KMS-11 (cell line): ENCODE measurements around the gene NBAS.

Experiments
- H2AFZ ChIP-seq: fragments of 200-600 bp; sonication (generic); 2 replicates; pipeline ENCODE4 v1.6.1; 2016; ENCODE audit warnings: antibody characterized with exemption, mixed run types, low read depth
- H3K27ac ChIP-seq: fragments of 200-600 bp; sonication (generic); 2 replicates; pipeline ENCODE4 v1.6.1; 2016; ENCODE audit warnings: mild to moderate bottlenecking, mixed run types
- H3K27me3 ChIP-seq: fragments of 200-600 bp; sonication (generic); 2 replicates; pipeline ENCODE4 v1.6.1; 2017; ENCODE audit warnings: mild to moderate bottlenecking, low read depth, mixed run types, moderate library complexity; ENCODE audit not compliant: insufficient read depth
- H3K36me3 ChIP-seq: fragments of 200-600 bp; sonication (generic); 2 replicates; pipeline ENCODE4 v1.6.1; 2017; ENCODE audit warnings: mild to moderate bottlenecking, mixed run types; ENCODE audit not compliant: insufficient read depth
- H3K4me1 ChIP-seq: fragments of 200-600 bp; sonication (generic); 2 replicates; pipeline ENCODE4 v1.6.1; 2016; ENCODE audit warnings: mild to moderate bottlenecking, low read depth, mixed run types; ENCODE audit not compliant: poor library complexity, severe bottlenecking
- H3K4me2 ChIP-seq: fragments of 200-600 bp; sonication (generic); 2 replicates; pipeline ENCODE4 v1.7.0; 2016; ENCODE audit warnings: mild to moderate bottlenecking, mixed run types
- H3K4me3 ChIP-seq: fragments of 200-600 bp; sonication (generic); IDR thresholded peaks from 2 replicates; pipeline ENCODE4 v1.6.1; 2017; ENCODE audit warnings: low read depth, low read length, mixed read lengths; ENCODE audit not compliant: insufficient read depth
- H3K79me2 ChIP-seq: fragments of 200-600 bp; sonication (generic); 2 replicates; pipeline ENCODE4 v1.6.1; 2016; ENCODE audit warnings: low read depth, mixed run types; ENCODE audit not compliant: insufficient read depth
- H3K9ac ChIP-seq: fragments of 200-600 bp; sonication (generic); 2 replicates; pipeline ENCODE4 v1.6.1; 2016; ENCODE audit warnings: mild to moderate bottlenecking, mixed run types
- H4K20me1 ChIP-seq: fragments of 200-600 bp; sonication (generic); 2 replicates; pipeline ENCODE4 v1.6.1; 2016; ENCODE audit warnings: mild to moderate bottlenecking, mixed run types; ENCODE audit not compliant: insufficient read depth
- TF ChIP-seq, protein P1 (sequence below): fragments of 200-600 bp; sonication (generic); conservative IDR thresholded peaks from 2 replicates; pipeline ENCODE4 v1.6.1; 2017; ENCODE audit warnings: low read depth, mild to moderate bottlenecking, antibody characterized with exemption, low read length, moderate library complexity, mixed read lengths

NBAS gene

DNA sequence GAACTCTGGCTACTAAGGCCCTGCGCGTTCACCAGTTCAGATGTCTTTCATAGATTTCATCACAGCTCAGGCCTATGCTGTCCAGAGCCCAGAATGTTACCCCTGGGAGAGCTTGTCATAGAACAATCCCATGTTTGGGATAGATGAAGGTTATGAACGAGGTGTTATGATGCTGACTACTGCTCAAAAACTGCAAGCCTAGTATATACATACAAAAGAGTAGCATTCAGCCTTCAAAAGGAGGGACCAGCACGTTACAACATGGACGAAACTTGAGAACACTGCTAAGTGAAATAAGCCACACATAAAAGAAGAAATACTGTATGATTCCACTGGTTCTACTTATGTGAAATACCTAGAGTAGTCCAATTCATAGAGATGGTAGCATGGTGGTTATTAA lies 401.9 kb downstream of the NBAS start:
- H2AFZ ChIP-seq = no peak overlapping the region
- no peaks in the 10 kb centered on the region for H3K79me2 ChIP-seq
- H3K9ac ChIP-seq = no peak overlapping the region
- H3K4me1 ChIP-seq = no peaks in the 10 kb centered on the region
- H3K27me3 ChIP-seq = no peaks in the 10 kb centered on the region
- H3K36me3 ChIP-seq = no peaks in the 10 kb centered on the region
- H4K20me1 ChIP-seq = no peaks in the 10 kb centered on the region
- H3K4me3 ChIP-seq = no peak overlapping the region
- TF ChIP-seq, protein P1, sequence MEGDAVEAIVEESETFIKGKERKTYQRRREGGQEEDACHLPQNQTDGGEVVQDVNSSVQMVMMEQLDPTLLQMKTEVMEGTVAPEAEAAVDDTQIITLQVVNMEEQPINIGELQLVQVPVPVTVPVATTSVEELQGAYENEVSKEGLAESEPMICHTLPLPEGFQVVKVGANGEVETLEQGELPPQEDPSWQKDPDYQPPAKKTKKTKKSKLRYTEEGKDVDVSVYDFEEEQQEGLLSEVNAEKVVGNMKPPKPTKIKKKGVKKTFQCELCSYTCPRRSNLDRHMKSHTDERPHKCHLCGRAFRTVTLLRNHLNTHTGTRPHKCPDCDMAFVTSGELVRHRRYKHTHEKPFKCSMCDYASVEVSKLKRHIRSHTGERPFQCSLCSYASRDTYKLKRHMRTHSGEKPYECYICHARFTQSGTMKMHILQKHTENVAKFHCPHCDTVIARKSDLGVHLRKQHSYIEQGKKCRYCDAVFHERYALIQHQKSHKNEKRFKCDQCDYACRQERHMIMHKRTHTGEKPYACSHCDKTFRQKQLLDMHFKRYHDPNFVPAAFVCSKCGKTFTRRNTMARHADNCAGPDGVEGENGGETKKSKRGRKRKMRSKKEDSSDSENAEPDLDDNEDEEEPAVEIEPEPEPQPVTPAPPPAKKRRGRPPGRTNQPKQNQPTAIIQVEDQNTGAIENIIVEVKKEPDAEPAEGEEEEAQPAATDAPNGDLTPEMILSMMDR = no peak
- H3K4me2 ChIP-seq = no peak overlapping the region
- no peak overlapping the region for H3K27ac ChIP-seq

DNA sequence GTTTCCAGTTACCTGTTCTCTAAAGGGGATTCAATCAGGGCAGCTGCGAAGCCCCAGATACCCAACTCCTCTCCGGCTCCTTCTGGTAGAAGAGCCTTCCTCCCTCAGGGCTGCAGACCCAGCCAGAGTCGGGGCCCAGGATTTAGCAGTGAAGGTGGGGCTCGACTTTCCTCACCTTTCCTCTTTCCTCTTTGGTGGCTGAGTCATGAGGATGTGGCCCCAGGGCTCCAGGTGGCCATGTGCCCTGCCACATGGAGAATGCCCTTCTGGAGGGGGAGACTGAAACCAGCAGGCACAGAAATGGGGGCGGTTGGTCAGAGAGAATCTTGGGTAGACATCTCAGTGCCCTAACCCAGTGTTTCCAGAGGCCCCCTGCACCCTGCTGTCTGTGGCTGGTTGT lies 402.6 kb downstream of the NBAS start:
- H3K4me2 ChIP-seq = no peak overlapping the region
- H3K9ac ChIP-seq = no peak overlapping the region
- no peaks in the 10 kb centered on the region for H3K27me3 ChIP-seq
- H4K20me1 ChIP-seq = no peaks in the 10 kb centered on the region
- H3K4me1 ChIP-seq = no peaks in the 10 kb centered on the region
- no peaks in the 10 kb centered on the region for H3K36me3 ChIP-seq
- H2AFZ ChIP-seq = no peak overlapping the region
- H3K79me2 ChIP-seq = no peaks in the 10 kb centered on the region
- no peak overlapping the region for H3K27ac ChIP-seq
- TF ChIP-seq, protein P1 = no peak
- no peak overlapping the region for H3K4me3 ChIP-seq

DNA sequence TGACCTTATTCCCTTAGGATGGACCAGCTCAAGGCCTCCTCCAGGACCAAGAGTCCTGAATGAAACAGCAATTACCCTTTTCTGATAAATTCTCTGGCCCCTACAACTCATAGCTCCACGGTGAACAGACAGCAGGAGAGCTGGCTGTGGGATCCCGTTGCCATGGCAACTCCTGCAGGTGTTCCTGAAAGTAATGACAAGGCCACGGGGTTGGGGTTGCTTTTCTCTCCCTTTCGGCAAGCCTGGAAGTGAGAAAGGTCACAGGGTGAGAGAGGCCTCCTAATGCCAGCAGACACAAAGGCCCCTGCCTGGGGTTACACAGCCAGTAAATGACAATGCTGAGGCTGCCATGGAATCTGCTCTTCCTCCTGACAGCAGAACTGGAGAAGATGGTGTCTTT lies 403.0 kb downstream of the NBAS start:
- Histone ChIP-seq H3K36me3 (no peaks in the 10 kb centered on the region), H3K9ac (no peak overlapping the region), H3K27me3 (no peaks in the 10 kb centered on the region), H2AFZ (no peak overlapping the region), H3K4me1 (no peaks in the 10 kb centered on the region), H3K4me3 (no peak overlapping the region), H4K20me1 (no peaks in the 10 kb centered on the region), H3K27ac (no peak overlapping the region), H3K4me2 (no peak overlapping the region), H3K79me2 (no peaks in the 10 kb centered on the region)
- TF ChIP-seq, protein P1 = no peak

DNA sequence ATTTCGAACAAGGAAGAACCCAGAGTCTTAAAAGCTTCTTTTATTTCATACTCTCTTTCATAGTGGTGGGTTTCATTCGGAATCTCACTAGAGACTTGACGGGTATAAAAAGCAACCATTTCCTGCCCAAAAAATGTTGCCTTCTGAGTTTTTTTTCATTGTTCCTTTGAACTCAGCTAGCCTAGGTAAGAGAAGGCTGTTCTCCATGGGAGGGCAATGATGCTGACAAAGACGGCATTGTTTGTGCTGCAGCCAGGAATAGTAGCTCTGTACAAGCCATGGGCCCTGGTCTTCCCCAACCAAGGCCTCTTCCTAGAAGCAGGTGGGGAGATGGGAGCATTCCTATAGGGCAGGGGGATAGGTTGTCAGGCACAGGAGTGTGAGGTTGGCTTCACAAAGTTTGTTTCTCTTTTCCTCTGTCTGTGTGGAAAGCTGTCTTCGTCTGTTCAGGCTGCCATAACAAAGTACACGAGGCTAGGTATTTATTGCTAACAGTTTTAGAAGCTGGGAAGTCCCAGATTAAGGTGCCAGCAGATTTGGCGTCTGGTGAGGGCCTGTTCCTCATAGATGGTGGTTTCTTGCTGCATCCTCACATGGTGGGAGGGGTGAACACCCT lies 405.1 kb downstream of the NBAS start:
- Histone ChIP-seq H3K4me1 (no peaks in the 10 kb centered on the region), H3K27ac (no peak overlapping the region), H3K27me3 (no peaks in the 10 kb centered on the region), H3K4me2 (no peak overlapping the region), H2AFZ (no peak overlapping the region), H3K4me3 (no peak overlapping the region), H3K9ac (no peak overlapping the region), H3K36me3 (no peaks in the 10 kb centered on the region), H4K20me1 (no peaks in the 10 kb centered on the region), H3K79me2 (no peaks in the 10 kb centered on the region)
- TF ChIP-seq, protein P1 = no peak
